GM19238 (cell line): ENCODE results near the gene ZNF771.

Experiments
- DNase-seq: peaks from one replicate; pipeline ENCODE4 v3.0.0; 2011; ENCODE audit warnings: low spot score; ENCODE audit not compliant: insufficient read length

The ZNF771 gene

GRCh38 chr16:30407102-30407803 lies at the start of gene ZNF771:
Gene ZNF771, plus strand, starts transcription at chr16:30407606. Its CDS starts 448 bp downstream, at chr16:30408054.
- peak; percentile 85 for DNase-seq

- no peak for DNase-seq
Observed at GRCh38 chr16:30357715-30358576, 49.5 kb upstream of the ZNF771 start.

DNA sequence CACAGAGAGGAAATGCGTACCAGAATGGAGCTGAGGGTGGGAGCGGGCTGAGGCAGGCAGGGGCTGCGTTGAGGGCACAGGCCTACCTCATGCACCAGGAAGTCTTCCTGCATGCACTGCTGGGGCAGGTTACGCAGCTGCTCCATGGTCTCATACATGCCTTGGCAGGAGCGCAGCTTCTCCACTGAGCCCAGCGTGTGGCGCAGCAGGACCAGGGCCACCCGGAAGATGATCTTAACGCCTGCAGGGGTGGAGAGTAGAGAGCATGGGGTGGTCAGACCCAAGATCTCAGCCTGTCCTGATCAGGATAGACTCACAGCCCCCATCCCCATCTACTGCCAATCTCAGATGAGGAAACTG lies 48.8 kb upstream of the ZNF771 start:
- DNase-seq, result no peak

DNA sequence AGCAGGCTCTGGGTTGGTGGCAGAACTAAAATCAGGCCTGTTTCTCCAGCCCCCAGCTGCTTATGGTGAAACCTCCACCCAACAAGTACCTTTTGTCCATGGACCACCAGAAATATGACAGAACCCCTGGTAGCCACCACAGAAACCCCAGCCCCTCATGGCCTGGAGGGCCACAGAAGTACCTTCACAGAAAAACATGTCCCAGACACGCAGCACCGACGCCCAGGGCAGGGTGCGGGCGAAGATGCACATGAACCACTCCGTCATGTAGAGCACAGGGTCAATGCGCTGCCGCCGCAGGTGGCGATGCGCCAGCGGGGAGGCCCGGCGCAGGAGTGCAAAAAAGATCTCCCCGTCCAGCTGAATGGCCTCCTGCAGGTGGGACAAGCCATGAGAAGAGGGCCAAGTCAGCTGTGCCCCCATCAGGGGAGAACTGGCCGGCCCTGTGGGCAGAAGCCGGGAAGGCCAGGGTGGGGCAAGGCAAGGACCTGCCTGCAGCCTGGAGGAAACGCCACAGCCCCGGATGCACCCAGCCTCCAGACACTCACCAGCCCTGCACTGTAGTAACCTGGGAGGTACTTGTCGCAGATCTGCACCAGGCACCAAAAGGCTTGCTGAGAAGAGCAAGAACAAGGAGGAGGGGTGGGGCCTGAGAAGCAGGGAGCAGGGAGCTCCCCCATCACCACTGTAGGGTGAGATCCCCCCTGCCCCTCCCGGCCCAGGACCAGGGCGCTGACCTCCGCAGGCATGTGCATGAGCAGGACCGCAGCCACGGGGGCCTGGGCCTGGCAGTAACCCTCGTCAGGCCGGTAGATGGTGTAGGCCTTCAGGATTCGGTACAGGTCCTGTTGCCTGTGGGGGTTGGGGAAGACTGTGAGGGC lies 48.2 kb upstream of the ZNF771 start:
- DNase-seq, result no peak

- DNase-seq, result no peak
Observed at GRCh38 chr16:30359871-30360170, 47.6 kb upstream of the ZNF771 start.

DNA sequence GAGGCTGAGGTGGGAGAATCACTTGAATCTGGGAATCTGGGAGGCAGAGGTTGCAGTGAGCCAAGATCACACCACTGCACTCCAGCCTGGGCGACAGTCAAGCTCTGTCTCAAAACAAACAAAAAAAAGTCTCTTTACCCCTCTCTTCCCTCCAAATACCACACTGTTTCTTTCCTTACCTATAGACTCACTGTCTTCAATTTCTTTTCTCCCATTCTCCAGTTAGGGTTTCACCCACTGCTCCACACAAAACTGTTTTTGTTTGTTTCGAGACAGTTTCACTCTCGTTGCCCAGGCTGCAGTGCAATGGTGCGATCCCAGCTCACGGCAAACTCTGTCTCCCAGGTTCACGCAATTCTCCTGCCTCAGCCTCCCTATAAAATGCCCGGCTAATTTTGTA lies 46.2 kb upstream of the ZNF771 start:
- no peak for DNase-seq

GRCh38 chr16:30365200-30365599 lies 42.2 kb upstream of the ZNF771 start:
- no peak for DNase-seq

GRCh38 chr16:30366511-30366910 lies 40.9 kb upstream of the ZNF771 start:
- DNase-seq, result no peak

DNA sequence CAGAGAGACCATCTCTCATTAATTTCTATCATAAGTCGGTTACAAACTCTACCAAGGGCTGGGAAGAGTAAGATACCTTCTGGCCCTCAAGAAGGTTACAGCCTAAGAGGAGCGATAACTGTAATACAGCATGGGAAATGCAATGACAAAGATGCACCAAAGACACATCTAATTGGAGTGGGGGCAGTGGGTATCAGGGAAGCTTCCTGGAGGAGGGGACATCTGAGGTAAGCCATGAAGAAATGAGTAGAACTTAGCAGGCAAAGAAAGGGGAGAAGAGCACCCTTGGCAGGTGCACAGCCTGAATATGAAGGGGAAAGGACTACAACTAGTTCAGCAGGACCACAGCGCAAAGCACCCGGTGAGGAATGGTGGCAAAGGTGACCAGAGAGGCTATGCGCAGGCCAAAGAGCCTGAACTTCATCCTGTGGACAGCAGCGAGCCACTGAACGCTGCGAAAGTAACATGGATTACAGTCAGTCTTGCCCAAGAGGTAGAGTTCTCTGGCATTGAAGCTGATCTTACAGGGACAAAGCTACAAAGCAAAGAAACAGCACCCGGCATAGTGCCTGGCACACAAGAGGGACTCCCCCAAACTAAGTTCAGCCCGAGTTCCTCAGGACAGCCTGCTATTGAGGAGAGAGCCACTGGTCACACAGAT lies 39.9 kb upstream of the ZNF771 start:
- DNase-seq, result no peak

GRCh38 chr16:30368122-30368791 lies 39.1 kb upstream of the ZNF771 start:
- DNase-seq, result no peak

DNA sequence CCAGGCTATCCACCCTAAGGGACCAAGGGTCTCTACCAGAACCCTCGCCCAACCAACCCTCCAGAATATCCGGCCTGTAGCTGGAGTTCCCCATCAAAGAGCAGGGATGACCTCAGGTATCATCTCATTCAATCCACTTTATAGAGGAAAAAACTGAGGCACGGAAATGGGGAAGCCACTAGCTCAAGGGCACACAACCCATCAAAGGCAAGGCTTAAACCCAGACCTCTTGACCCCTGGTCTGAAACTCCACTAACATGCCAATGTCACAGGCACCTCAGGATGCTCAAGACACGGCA lies 38.7 kb upstream of the ZNF771 start:
- no peak for DNase-seq

- DNase-seq, result no peak
Observed at GRCh38 chr16:30369091-30369937, 38.1 kb upstream of the ZNF771 start.

DNA sequence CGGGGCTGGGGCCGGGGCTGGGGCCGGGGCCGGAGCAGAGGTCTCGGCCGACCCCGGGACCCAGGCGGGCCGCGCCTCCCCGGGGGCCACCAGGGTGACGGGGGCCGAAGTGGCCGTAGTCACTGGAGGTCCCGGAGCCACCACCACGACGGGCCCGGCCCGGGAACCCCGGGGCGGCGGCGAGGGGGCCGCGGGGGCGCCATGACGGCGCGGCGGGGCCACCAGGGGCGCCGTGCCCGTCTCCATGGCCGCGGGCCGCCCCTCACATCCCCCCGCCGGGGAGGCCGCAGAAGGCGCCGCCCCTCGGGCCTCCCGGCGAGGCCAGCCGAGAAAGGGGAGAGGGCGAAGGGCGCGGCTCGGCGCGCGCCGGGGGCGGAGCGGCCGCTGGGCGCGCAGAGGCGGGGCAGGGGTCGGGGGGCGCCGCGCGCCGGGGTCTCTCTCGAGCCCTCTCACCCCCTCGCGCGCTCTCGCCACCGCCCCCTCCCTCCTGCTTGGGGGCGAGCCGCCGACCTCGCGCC lies 37.4 kb upstream of the ZNF771 start:
- peak; percentile 66 for DNase-seq

DNA sequence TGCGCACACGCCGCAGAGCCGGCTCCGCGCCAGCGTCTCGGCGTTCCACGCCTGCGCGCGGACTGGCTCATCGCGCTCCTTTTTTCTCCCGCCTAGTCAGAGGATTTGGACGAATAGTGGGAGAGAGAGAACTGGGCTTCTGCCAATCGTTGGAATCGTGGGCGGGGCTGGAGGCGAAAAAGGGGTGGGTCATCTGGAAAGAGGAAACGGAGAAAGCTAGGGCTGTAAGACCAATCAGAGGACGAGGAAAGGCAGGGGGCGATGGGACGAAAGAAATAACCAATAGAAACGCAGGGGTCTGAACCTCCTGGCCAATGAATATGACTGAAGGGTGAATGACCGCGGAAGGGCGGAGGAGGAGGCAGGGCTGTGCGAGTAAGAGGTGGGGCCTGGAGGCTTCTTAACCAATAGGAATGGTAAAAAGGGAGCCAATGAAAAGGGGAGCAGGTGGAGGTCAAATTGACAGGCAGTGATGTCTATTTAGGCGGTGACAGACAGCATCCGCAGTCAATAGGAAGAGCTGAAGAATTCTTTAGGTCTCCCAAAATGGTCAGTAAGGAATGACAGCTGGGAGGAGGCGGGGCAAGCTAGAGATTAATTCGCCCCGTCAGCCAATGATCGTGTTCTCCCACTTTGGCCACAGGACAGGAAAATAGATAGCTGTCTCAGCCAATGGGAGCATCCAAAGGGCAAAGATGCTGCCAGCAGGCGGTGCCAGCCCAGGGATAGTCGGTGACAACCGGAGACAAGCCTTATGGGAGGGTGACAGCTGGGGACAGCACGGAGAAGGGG lies 36.8 kb upstream of the ZNF771 start, which contains the start of gene TBC1D10B:
Gene TBC1D10B, minus strand, starts transcription at position 39 of the 792 bp plus-strand sequence. CDS start 311 bp downstream, outside the sequence.
- peak; percentile 95 for DNase-seq

DNA sequence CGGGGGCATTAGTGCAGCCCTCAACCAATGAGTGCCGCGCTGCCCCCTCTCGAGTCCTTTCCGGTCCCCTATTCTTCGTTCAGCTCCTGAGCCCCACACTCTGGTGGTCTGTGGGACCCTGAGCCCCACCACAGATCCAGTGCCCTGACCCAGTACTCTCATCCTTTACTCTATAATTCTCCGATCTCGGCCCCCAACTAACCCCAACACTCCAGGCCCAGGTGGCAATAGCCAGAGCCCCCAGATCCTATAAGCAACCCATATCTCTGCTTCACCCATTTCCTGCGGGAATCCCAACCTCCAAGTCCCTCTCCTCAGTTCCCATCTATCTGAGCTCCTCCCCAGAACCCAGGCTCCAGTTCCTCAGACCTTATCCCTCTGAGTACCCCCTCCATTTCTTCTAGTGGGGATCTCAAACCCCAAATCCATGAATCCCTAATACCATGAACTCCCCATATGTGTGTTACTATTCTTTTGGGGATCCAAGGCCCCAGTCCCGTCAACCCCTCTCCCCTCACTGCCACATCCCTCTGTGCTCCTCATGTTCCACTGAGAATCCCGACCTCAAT lies 36.1 kb upstream of the ZNF771 start:
- no peak for DNase-seq

DNA sequence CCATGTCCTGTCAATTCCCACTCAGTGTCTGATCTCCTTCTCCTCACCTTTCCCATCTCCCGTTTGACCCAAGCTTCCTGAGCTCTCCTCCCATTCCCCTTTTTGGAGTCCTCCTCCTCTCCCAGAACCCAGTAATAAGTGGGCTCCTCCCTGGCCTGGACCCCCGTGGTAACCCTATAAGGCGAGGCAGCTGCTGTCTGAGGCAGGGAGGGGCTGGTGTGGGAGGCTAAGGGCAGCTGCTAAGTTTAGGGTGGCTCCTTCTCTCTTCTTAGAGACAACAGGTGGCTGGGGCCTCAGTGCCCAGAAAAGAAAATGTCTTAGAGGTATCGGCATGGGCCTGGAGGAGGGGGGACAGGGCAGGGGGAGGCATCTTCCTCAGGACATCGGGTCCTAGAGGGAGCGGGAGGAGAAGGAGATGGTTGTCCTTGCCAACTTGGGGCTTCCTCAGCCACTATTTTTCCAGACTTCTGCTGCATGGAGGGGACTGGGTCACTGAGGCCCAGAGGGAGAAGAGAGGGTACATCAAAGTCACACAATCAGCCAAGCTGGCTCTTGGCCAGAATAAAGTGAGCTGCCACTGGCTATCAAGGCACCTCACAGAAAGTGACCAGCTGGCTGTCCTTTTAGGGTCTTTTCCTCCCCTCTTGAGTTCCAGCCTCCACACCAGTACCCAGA lies 35.2 kb upstream of the ZNF771 start:
- DNase-seq, result no peak

DNA sequence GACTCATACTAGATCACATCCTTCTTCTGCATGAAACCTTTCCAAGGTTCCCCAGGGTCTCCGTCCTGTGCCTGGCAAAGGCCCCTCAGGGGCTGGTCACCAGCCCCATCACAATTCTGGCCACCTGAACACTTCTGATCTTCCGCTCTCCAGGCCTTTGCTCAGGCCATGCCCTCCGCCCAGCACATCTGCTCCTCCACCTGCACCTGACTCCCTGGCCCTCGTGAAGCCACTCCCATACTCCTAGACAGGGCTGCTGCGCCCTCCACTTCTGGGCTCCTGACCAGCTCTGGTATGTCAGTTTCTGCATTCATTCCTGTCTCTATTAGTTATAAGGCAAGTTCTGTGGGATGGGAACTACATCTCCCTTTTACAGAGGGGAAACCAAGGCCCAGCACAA lies 34.7 kb upstream of the ZNF771 start:
- no peak for DNase-seq

GRCh38 chr16:30374538-30374937 lies 32.9 kb upstream of the ZNF771 start, which contains the start of gene MYL11:
Gene MYL11, plus strand, starts transcription at chr16:30374802. Its CDS starts 56 bp downstream, at chr16:30374858.
- no peak for DNase-seq
